ENCODE data around the gene GDPD2.

GRCh38 chrX:70434352-70434866, 11.3 kb downstream of the GDPD2 start:
- TF ChIP-seq, protein P1, sequence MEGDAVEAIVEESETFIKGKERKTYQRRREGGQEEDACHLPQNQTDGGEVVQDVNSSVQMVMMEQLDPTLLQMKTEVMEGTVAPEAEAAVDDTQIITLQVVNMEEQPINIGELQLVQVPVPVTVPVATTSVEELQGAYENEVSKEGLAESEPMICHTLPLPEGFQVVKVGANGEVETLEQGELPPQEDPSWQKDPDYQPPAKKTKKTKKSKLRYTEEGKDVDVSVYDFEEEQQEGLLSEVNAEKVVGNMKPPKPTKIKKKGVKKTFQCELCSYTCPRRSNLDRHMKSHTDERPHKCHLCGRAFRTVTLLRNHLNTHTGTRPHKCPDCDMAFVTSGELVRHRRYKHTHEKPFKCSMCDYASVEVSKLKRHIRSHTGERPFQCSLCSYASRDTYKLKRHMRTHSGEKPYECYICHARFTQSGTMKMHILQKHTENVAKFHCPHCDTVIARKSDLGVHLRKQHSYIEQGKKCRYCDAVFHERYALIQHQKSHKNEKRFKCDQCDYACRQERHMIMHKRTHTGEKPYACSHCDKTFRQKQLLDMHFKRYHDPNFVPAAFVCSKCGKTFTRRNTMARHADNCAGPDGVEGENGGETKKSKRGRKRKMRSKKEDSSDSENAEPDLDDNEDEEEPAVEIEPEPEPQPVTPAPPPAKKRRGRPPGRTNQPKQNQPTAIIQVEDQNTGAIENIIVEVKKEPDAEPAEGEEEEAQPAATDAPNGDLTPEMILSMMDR (conservative IDR thresholded peaks at IDR 0.05 in 1 of 2, IDR thresholded peaks at IDR 0.05 in 1 of 2; ENCODE audit: extremely low read depth in 1 of 2, insufficient read depth in 1 of 2, low read depth in 1 of 2, low read length in 2 of 2), result no peak
- TF ChIP-seq EZH2 (IDR thresholded peaks at IDR 0.05; ENCODE audit: borderline replicate concordance, low read length), result no peak

All from mammary epithelial cell (primary cell).